Ascending aorta (tissue), 2 donors: ENCODE results near the gene TUBB4B. TPM values are rescaled to one million over a fixed set of nuclear protein-coding genes. Genes with fewer than 3 reads are reported as not detected.

Experiments used
- DNase-seq, 2 donors: peaks; one replicate each; pipeline ENCODE4 v3.0.0-alpha.2; 2019; ENCODE audit warnings: low spot score in 2 of 2
- H3K27ac ChIP-seq, 2 donors: fragments of 200-600 bp; sonication (generic); one replicate each; pipeline ENCODE4 v1.5.1; 2016 to 2017; ENCODE audit warnings: mild to moderate bottlenecking in 1 of 2
- H3K27me3 ChIP-seq: fragments of 200-600 bp; sonication (generic); one replicate; pipeline ENCODE4 v1.5.1; 2017
- H3K36me3 ChIP-seq, 2 donors: fragments of 200-600 bp; sonication (generic); one replicate each; pipeline ENCODE4 v1.5.1; 2016
- H3K4me1 ChIP-seq, 2 donors: fragments of 200-600 bp; sonication (generic); one replicate each; pipeline ENCODE4 v1.5.1; 2016 to 2017; ENCODE audit warnings: mild to moderate bottlenecking in 1 of 2
- H3K4me3 ChIP-seq, 2 donors: fragments of 200-600 bp; sonication (generic); one replicate each; pipeline ENCODE4 v1.5.1; 2016 to 2017; ENCODE audit warnings: mild to moderate bottlenecking in 1 of 2
- H3K9me3 ChIP-seq, 2 donors: fragments of 200-600 bp; sonication (generic); one replicate each; pipeline ENCODE4 v1.5.1; 2016
- CTCF ChIP-seq, 3 experiments: fragments of 200-600 bp in 2 of 3; fragments of 450-650 bp in 1 of 3; sonication (generic) in 2 of 3; IDR thresholded peaks; one replicate each; pipeline ENCODE4 v1.5.1; 2016 to 2019; ENCODE audit warnings: antibody characterized with exemption in 3 of 3, mild to moderate bottlenecking in 1 of 3, moderate library complexity in 1 of 3
- intact Hi-C: fragments of 100-400 bp; cut with DNase I; formaldehyde crosslinking; loops from one replicate; pipeline ENCODE4 v1.15.1; 2023
- total RNA-seq: library from RNA; depleted of rRNA; stranded (reverse); fragments of >200 nt; gene quantifications from one replicate; pipeline ENCODE4 v1.1.0, GENCODE V29; 2016

The TUBB4B gene
- total RNA-seq, 1 donor from 2014 or later = 403 TPM

GRCh38 chr9:137275203-137275587 is 34.1 kb downstream of the TUBB4B start:
- peaks cover 28 to 41% of the 10 kb centered on the region in 2 donors for H3K36me3 ChIP-seq
- DNase-seq = no peak
- no peak overlapping the region for H3K4me3 ChIP-seq
- peaks cover 4 to 21% of the 10 kb centered on the region in 2 donors for H3K4me1 ChIP-seq
- no peaks in the 10 kb centered on the region for H3K27me3 ChIP-seq
- no peaks in the 10 kb centered on the region for H3K9me3 ChIP-seq
- intact Hi-C loops = no loop called here
- no peak for TF ChIP-seq CTCF (IDR thresholded peaks at IDR 0.05)
- H3K27ac ChIP-seq = no peak overlapping the region

GRCh38 chr9:137275588-137276472 is 34.7 kb downstream of the TUBB4B start:
- intact Hi-C loops = loop anchor here (2.0 kb wide), 1 partner anchor 21 kb away; the partner anchor contains the start of gene NELFB
- no peaks in the 10 kb centered on the region for H3K27me3 ChIP-seq
- peaks cover 4 to 21% of the 10 kb centered on the region in 2 donors for H3K4me1 ChIP-seq
- no peaks in the 10 kb centered on the region for H3K9me3 ChIP-seq
- TF ChIP-seq CTCF (IDR thresholded peaks at IDR 0.05) = no peak
- peaks cover 28 to 40% of the 10 kb centered on the region in 2 donors for H3K36me3 ChIP-seq
- DNase-seq = no peak
- H3K27ac ChIP-seq = peak overlapping the region; percentile 79 to 81
- peak overlapping the region in 1 of 2 donors; percentile 63 for H3K4me3 ChIP-seq

- TF ChIP-seq CTCF (IDR thresholded peaks at IDR 0.05) = no peak
- peaks cover 28 to 43% of the 10 kb centered on the region in 2 donors for H3K36me3 ChIP-seq
- peak overlapping the region; percentile 79 to 81 for H3K27ac ChIP-seq
- intact Hi-C loops = loop anchor here (2.0 kb wide), 1 partner anchor 22 kb away; the partner anchor contains the start of gene NELFB
- H3K4me3 ChIP-seq = peak overlapping the region; percentile 55 to 63
- DNase-seq = peak; percentile 33 to 85
- no peaks in the 10 kb centered on the region for H3K27me3 ChIP-seq
- peaks cover 4 to 16% of the 10 kb centered on the region in 2 donors for H3K4me1 ChIP-seq
- H3K9me3 ChIP-seq = no peaks in the 10 kb centered on the region
These were observed 35.6 kb downstream of the TUBB4B start for GRCh38 chr9:137276473-137277328.

- H3K27me3 ChIP-seq = no peaks in the 10 kb centered on the region
- peak in 1 of 3 experiments; percentile 17 for TF ChIP-seq CTCF (IDR thresholded peaks at IDR 0.05)
- peaks cover 22 to 38% of the 10 kb centered on the region in 2 donors for H3K36me3 ChIP-seq
- peaks cover 4 to 12% of the 10 kb centered on the region in 2 donors for H3K4me1 ChIP-seq
- H3K27ac ChIP-seq = peak within 1 kb of the TSS; percentile 79 to 81
- DNase-seq = peak; percentile 63 to 91
- H3K4me3 ChIP-seq = peak within 1 kb of the TSS; percentile 55 to 63
- no peaks in the 10 kb centered on the region for H3K9me3 ChIP-seq
- intact Hi-C loops = loop anchor here (2.0 kb wide), 1 partner anchor 23 kb away; the partner anchor contains the start of gene NELFB
These were observed 36.4 kb downstream of the TUBB4B start, which contains the start of gene TOR4A for GRCh38 chr9:137277329-137278041. Gene TOR4A (plus strand): TSS chr9:137277726. CDS start chr9:137278690, 964 bp downstream.
